ENCODE measurements around the gene HNRNPC.

GRCh38 chr14:21264025-21264801 is 5.0 kb downstream of the HNRNPC start:
- TF ChIP-seq GATA2 (IDR thresholded peaks at IDR 0.05; ENCODE audit: low read depth, low read length) = no peak
- no peak for TF ChIP-seq GATA3 (IDR thresholded peaks at IDR 0.05; ENCODE audit: low read depth, low read length)
